ENCODE results near the gene FAM149A.

- no peak for TF ChIP-seq CTCF (IDR thresholded peaks at IDR 0.05; ENCODE audit: low read length)
- no peak for TF ChIP-seq EZH2 (optimal IDR thresholded peaks at IDR 0.05; ENCODE audit: low read depth, low read length)
Observed at GRCh38 chr4:186105647-186106321, 1.3 kb downstream of the FAM149A start.
